ENCODE results near the gene DOCK7. TPM values are rescaled to one million over a fixed set of nuclear protein-coding genes. Genes with fewer than 3 reads are reported as not detected.

The DOCK7 gene
- total and polyA plus RNA-seq, 2 of the 8 experiments (the other 6 are each of a cell fraction or from before 2014, with no cell fraction given): 10.2 to 33.7 TPM

DNA sequence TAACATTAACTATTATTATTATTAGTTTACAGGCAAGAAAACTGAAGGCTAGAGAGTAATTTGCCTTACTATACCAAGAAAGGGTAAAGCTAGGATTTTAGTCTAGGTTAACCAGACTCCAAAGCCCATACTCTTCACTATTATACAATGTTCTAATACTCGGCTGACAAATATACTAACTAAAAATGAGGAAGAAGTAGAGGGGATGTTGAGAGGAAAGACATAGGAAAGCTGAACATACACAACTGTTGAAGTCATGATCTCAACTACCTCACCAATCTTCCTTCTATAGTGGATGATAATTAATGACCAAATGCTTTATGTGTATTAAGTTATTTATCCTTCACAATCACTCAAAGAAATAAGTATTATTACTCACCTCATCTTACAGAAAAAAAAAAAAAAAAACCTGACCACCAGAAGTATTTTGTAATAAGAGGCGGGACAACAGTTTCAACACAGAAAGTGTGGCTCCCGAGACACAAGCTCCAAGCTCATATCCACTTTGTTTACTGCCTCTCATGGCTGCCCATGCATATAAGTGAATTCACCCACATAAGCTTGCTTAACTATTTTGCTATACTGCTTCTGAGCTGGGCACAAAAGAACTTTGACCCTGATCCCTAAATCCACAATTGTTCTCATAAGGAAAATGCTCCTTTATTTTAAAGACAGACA is 173.3 kb downstream of the DOCK7 start:
- DNase-seq (ENCODE audit: low read depth in 1 of 2, low spot score in 2 of 2) (no peak), FAIRE-seq (no peak)
- H3K27me3 ChIP-seq (replicated peaks in 1 of 4; ENCODE audit: control insufficient read depth in 3 of 4, extremely low read depth in 1 of 4, insufficient read depth in 3 of 4, low read length in 3 of 4): no peaks in the 10 kb centered on the region
- H3K23me2 ChIP-seq (ENCODE audit: low read depth, low read length): no peaks in the 10 kb centered on the region
- H3K14ac ChIP-seq (ENCODE audit: insufficient read length): no peak overlapping the region
- H3K4me3 ChIP-seq (ENCODE audit: extremely low read depth in 1 of 4, insufficient read depth in 2 of 4, low read depth in 3 of 4, low read length in 4 of 4): no peak overlapping the region
- H3K27ac ChIP-seq (ENCODE audit: low read depth, low read length): no peak overlapping the region
- no peak overlapping the region for H2BK120ac ChIP-seq (replicated peaks; ENCODE audit: low read depth, low read length)
- ChIA-PET POLR2A (ENCODE audit: partially characterized antibody) (no interaction called here), CTCF (ENCODE audit: partially characterized antibody) (interaction anchor here (0.6 to 1.2 kb wide), 3 partner anchors 34 to 239 kb away, joined by 3 read pairs; no protein-coding TSS in a partner anchor)
- no peaks in the 10 kb centered on the region for H3K9me3 ChIP-seq (ENCODE audit: insufficient read depth in 2 of 2, low read depth in 1 of 2, low read length in 1 of 2)
- no peak overlapping the region for H2BK12ac ChIP-seq (ENCODE audit: low read depth, low read length)
- no peak overlapping the region for H4K91ac ChIP-seq (replicated peaks; ENCODE audit: insufficient read length, low read length)
- H3K4me1 ChIP-seq (replicated peaks in 1 of 4; ENCODE audit: control insufficient read depth in 3 of 4, insufficient read depth in 4 of 4, low read length in 3 of 4): no peaks in the 10 kb centered on the region
- H3K4ac ChIP-seq (replicated peaks; ENCODE audit: insufficient read length, low read depth, low read length): no peak overlapping the region
- 91% methylated on average over 3 of the region's 3 CpGs; no CpG with 5 or more reads in 1 of the 2 experiments for WGBS, 2 experiments (ENCODE audit: extremely low coverage in 1 of 2, insufficient coverage in 1 of 2, insufficient read length in 1 of 2, insufficient replicate concordance in 2 of 2, low coverage in 1 of 2, low lambda C conversion rate in 2 of 2, missing lambda C conversion rate in 1 of 2)
- no peak overlapping the region for H3K56ac ChIP-seq (replicated peaks; ENCODE audit: insufficient read length, low read depth, low read length)
- no peaks in the 10 kb centered on the region for H4K20me1 ChIP-seq (replicated peaks in 1 of 2; ENCODE audit: control insufficient read depth in 1 of 2, insufficient read depth in 2 of 2, low read length in 2 of 2)
- no peak overlapping the region for H2BK15ac ChIP-seq (ENCODE audit: low read length)
- TF ChIP-seq CREB1 (IDR thresholded peaks at IDR 0.05) (no peak), NANOG (IDR thresholded peaks at IDR 0.05; ENCODE audit: insufficient read depth, low read depth, low read length, poor library complexity, severe bottlenecking) (no peak), GTF2F1 (IDR thresholded peaks at IDR 0.05; ENCODE audit: borderline replicate concordance, low read depth, low read length) (no peak), HDAC2 (IDR thresholded peaks at IDR 0.05; ENCODE audit: borderline replicate concordance in 1 of 2, low read depth in 2 of 2, low read length in 2 of 2) (no peak), RBBP5 (IDR thresholded peaks at IDR 0.05; ENCODE audit: borderline replicate concordance, low read depth, low read length) (no peak), SRF (IDR thresholded peaks at IDR 0.05; ENCODE audit: low read depth, low read length) (no peak), CEBPB (IDR thresholded peaks at IDR 0.05; ENCODE audit: low read depth, low read length) (no peak)
- H3K4me2 ChIP-seq (ENCODE audit: insufficient read depth in 1 of 2, low read depth in 2 of 2, low read length in 2 of 2): no peak overlapping the region
- no peak overlapping the region for H4K8ac ChIP-seq (ENCODE audit: extremely low read depth, insufficient read depth, low read length)
- H3K9ac ChIP-seq (replicated peaks in 1 of 4; ENCODE audit: extremely low read depth in 1 of 4, low read depth in 3 of 4, low read length in 3 of 4): no peak overlapping the region
- no peak overlapping the region for H3K23ac ChIP-seq (ENCODE audit: insufficient read length)
- no peaks in the 10 kb centered on the region for H3K79me1 ChIP-seq (ENCODE audit: low read depth, low read length)
- H3K36me3 ChIP-seq (ENCODE audit: control insufficient read depth in 2 of 4, insufficient read depth in 4 of 4, low read length in 3 of 4): peaks cover 0 to 2% (median 0%) of the 10 kb centered on the region in 4 experiments; a peak in 1 of 8 replicates
- H2BK5ac ChIP-seq (ENCODE audit: low read depth, low read length): no peak overlapping the region
- H3K79me2 ChIP-seq (ENCODE audit: control insufficient read depth in 1 of 2, insufficient read depth in 2 of 2, low read length in 2 of 2): no peaks in the 10 kb centered on the region
- no peak overlapping the region for H2AFZ ChIP-seq (ENCODE audit: low read length)
- H4K5ac ChIP-seq (ENCODE audit: insufficient read length, low read depth, low read length): no peak overlapping the region
- no peak overlapping the region for H2BK20ac ChIP-seq (ENCODE audit: low read length)
- H3K18ac ChIP-seq (ENCODE audit: extremely low read depth, low read length): no peak overlapping the region
- H2AK5ac ChIP-seq (ENCODE audit: low read depth, low read length): no peak overlapping the region

Measured in H1 (cell line).